Fibroblast of peridontal ligament (primary cell): ENCODE results near the gene RAB5IF.
"Not testable (repeated sequence)": the region's sequence is repeated elsewhere in the genome, so short reads cannot be mapped to it uniquely, and the experiment has no call there.

Source experiments
- DNase-seq: peaks from one replicate; pipeline ENCODE4 v3.0.0-alpha.2; 2010; ENCODE audit errors: extremely low read depth

RAB5IF gene

DNA sequence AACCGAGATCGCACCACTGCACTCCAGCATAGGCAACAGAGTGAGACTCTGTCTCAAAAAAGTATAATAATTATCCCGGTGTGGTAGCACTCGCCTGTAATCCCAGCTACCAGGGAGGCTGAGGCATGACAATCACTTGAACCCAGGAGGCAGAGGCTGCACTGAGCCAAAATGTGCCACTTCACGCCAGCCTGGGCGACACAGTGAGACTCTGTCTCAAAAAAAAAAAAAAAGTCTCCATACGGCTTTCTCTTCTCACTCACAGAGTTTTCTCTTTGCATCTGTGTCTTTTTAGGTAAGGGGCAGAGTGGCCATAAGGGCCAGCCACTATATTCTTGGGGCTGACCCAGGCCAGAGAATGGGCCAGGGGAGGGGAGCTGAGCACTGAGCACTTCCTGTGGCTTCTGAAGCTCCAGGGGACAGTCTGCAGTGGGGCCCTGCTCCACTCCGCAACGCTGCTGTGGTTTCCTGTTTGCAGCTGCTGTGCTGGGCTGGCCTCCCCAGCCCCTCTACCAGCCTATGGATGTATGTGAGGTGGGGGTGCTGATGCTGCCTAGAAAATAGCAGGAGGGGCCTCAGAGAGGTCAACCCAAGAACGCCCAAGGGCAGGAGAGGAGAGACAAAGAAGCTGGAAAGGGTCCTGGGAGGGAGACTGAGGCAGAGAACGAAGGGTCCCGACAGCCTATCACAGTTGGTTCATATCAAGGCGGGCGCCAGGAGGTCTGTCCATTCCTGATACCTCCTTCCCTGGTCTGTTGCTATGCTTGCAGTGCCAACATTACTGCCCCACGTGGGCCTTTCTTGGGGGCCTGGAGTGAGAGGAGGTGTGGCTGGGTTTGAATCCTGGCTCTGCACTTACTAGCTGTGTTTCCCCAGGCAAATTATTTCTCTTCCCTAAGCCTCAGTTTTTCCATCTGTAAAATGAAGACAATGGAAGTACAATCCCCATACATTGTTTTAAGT lies 24.4 kb downstream of the RAB5IF start:
- DNase-seq: no peak

- DNase-seq: no peak
Observed at GRCh38 chr20:36631646-36632045, 26.1 kb downstream of the RAB5IF start.

DNA sequence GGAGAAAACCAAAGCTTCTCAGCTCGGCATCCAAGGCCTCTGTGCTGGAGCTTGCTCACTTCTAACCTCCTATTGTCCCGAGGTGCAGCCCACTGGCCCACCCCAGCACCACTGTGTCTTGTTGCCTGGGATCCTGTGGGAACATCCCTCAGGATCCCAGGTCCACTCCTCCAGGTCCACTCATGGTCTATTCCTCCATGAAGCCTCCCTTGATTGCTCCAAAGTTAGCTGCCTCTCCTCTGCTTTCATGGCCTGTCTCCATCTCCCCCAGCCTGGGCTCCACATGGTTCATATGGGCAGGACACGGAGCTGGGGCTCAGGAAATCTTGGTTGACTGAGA lies 26.5 kb downstream of the RAB5IF start:
- DNase-seq: no peak

DNA sequence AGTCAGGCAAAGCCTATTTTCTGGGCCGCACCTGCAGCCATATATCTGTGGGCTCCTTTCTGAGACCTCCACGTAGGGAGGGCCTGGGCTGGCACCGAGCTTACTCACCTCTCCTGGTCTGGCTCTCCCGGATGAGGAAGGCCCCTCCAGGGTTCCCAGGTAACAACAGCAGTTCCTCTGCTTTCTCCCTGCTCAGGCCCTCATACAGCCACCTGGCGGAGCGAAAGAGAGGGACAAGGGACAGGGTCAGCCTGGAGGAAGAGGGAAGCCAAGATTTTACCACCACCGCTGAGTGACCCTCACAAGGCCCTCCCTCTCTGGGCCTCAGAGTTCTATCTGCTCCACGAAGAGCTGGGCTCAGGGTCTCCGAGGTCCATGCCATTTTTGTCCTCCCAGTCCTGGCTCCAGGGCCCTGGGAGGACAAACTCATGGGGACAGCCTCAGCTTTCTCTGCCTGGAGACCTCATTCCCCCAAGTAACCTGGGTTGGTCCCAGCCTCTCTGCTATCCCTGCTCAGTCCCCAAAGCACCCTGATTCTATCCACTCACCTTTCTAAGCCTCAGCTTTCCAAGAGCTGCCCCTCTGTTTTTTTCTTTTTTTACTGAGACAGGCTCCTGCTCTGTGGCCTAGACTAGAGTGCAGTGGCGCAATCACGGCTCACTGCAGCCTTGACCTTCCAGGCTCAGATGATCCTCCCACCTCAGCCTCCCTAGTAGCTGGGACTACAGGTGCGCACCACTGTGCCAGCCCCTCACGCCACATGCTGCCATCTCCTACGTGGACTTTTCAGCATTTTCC lies 27.1 kb downstream of the RAB5IF start:
- no peak for DNase-seq

GRCh38 chr20:36633285-36633772 lies 27.8 kb downstream of the RAB5IF start:
- no peak for DNase-seq

DNA sequence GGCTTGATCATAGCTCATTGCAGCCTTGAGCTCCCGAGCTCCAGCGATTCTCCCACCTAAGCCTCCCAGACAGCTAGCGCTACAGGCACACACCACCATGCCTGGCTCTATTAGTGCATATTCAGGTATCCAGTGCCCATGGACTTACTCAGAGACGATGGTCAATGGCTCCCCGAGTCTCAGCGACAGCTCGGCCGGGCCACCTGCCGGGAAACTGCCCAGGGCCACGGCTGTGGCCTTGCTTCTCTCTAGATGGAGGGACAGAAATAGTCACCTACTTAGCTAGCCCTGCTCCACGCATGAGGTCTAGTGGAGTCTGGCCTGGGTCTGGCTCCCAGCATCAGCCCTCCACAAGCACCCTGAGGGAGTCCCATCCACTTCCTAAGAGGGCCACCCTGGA lies 28.8 kb downstream of the RAB5IF start:
- DNase-seq: no peak

GRCh38 chr20:36638876-36639400 lies 33.4 kb downstream of the RAB5IF start:
- DNase-seq: not testable (repeated sequence)

- DNase-seq: no peak
Observed at GRCh38 chr20:36641506-36641843, 35.9 kb downstream of the RAB5IF start.

- DNase-seq: no peak
Observed at GRCh38 chr20:36642136-36642535, 36.6 kb downstream of the RAB5IF start.

- DNase-seq: no peak
Observed at GRCh38 chr20:36644032-36644705, 38.6 kb downstream of the RAB5IF start.

- no peak for DNase-seq
Observed at GRCh38 chr20:36644706-36645095, 39.1 kb downstream of the RAB5IF start.

DNA sequence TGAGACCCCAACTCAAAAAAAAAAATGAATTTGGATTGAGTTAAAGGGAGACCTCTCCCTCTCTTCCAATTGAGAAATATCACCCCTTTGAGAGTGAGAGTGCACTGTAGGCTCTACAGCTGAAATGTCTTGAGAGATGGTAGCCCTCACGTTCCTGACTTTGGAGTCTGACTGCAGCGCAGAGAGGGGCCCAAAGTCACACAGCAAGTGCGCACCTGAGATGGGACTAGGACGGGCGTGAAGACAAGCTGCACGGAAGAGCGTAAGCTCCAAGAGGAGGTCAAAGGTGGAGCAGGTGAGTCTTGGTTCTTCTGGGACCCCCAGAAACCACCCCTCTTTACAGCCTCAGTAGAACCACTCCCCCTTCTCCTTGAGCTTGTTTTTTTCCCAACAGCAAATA lies 39.8 kb downstream of the RAB5IF start:
- DNase-seq: no peak

DNA sequence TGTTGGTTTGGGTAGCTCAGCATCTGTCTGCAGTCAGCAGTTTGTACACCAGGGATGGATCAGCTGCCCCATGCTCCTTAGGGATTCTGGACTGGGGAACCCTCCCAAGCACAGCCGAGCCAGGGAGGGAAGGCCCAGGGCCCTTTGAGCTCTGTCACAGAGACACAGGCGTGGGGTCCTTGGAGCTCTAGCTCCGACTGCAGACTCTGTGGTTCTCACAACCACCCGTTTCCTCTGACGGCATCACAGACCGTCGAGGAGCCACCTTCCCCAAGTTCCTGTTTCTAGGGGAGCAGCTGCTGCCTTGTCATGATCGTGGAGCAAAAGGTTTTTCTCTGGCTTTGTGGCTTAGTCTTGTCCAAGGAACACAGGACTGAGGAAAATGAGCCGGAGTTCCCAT lies 40.4 kb downstream of the RAB5IF start, which contains the start of gene SLA2:
TSS of gene SLA2 (minus strand) at position 199 of the 400 bp plus-strand sequence. CDS start 4,861 bp downstream, outside the sequence.
- DNase-seq: no peak

GRCh38 chr20:36646678-36647077 lies 41.1 kb downstream of the RAB5IF start:
- no peak for DNase-seq

DNA sequence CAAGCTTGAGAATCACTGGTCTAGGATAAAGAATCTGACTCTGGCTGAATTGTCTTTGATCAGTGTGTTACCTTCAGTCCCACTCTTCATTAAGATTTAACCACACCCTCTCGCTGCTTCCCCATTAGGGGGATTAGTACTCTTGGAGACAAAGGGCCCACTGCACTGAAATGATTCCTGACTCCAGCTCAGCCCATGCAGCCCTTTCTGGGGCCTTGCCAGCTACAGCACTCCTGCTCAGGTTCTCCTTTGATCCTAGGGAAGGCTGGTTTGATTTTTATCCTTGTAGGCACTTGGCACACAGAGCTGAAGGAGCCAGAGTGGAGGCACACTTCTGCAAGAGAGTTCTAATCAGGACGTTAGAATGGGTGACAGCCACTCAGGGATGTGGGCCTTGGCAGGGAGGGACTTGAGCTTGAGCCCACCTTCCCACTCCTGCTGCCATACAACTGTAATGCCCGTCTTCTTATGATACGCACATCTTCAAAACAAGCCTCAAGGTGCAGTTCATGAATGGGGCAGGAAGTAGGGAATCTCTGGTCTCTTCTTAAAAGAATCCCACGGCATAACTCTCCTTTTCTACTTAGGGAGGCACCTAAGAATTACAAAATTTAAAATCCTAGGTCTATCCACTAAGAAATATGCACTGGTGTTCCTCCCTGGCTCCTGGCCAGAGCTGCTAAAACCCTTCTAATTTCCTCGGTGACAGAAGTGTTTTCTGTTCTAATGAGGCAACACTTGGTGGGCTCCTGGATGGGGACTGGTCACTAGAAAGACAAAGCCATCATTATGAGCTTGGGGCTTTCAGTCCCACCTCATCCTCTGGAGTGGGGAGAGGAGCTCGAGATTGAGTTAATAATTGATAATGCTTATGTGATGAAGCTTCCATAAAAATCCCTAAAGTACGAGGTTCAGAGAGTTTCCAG lies 41.9 kb downstream of the RAB5IF start:
- DNase-seq: no peak

GRCh38 chr20:36653456-36653855 lies 47.9 kb downstream of the RAB5IF start:
- no peak for DNase-seq

DNA sequence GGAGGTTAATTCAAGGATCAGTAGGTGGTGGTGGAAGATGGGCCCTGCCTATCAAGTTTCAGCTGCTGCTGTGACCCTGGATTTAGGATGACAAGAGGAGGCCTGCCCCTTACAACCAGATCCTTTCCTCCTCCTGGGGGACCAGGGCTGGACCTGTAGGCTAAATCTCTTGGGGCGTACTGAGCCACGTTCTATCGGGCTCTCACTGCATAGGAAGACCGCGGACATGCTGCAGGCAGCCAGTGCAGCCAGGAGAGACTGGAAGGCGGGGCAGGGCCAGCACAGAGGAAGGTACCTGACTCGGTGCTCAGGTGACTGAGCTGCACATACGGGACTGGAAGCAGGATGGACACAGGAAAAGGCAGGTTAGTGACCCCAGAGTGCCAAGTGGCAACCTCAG lies 48.9 kb downstream of the RAB5IF start:
- no peak for DNase-seq

GRCh38 chr20:36655004-36655403 lies 49.4 kb downstream of the RAB5IF start:
- no peak for DNase-seq

- no peak for DNase-seq
Observed at GRCh38 chr20:36656733-36657132, 51.2 kb downstream of the RAB5IF start.

- DNase-seq: no peak
Observed at GRCh38 chr20:36658300-36658699, 52.7 kb downstream of the RAB5IF start.
